Kidney (tissue), 14 donors: Measurements from ENCODE around the gene ATE1. TPM values are rescaled to one million over a fixed set of nuclear protein-coding genes. Genes with fewer than 3 reads are reported as not detected.
A peak's percentile ranks its signal among the peaks of the same experiment; 100 is the strongest.
"Not testable (repeated sequence)": the region's sequence is repeated elsewhere in the genome, so short reads cannot be mapped to it uniquely, and the experiment has no call there.

Experiments used
- DNase-seq, 5 donors: peaks; one replicate each; pipeline ENCODE4 v3.0.0-alpha.2; 2013 to 2020
- FAIRE-seq: peaks from 2 replicates; lab custom pipeline; 2012; peaks lifted over from hg19 to GRCh38; lab: Jason Lieb, UNC
- H3K27ac ChIP-seq, 2 donors: one replicate each; pipeline ENCODE4 v1.7.0; 2013; ENCODE audit warnings: low read depth in 2 of 2, low read length in 2 of 2, inconsistent platforms in 1 of 2
- H3K27me3 ChIP-seq: one replicate; pipeline ENCODE4 v1.7.1; 2013; ENCODE audit warnings: low read length, inconsistent platforms; ENCODE audit not compliant: control insufficient read depth, insufficient read depth
- H3K36me3 ChIP-seq, 3 donors: one replicate each; pipeline versions ENCODE4 v1.7.0 to v1.7.1; 2013; ENCODE audit warnings: low read length in 3 of 3, control low read depth in 1 of 3, inconsistent platforms in 1 of 3; ENCODE audit not compliant: insufficient read depth in 3 of 3, control insufficient read depth in 2 of 3
- H3K4me1 ChIP-seq, 3 donors: one replicate each; pipeline versions ENCODE4 v1.7.0 to v1.7.1; 2013; ENCODE audit warnings: low read length in 3 of 3, inconsistent platforms in 1 of 3, low read depth in 1 of 3; ENCODE audit not compliant: control insufficient read depth in 2 of 3, insufficient read depth in 2 of 3
- H3K4me3 ChIP-seq, 3 donors: one replicate each; pipeline versions ENCODE4 v1.7.0 to v1.8.1; 2013; ENCODE audit warnings: low read length in 3 of 3, control low read depth in 1 of 3, inconsistent platforms in 1 of 3
- H3K9ac ChIP-seq, 3 donors: one replicate each; pipeline versions ENCODE4 v1.7.0 to v1.7.1; 2013; ENCODE audit warnings: low read length in 3 of 3, control low read depth in 1 of 3, inconsistent platforms in 1 of 3
- H3K9me3 ChIP-seq, 3 donors: one replicate each; pipeline versions ENCODE4 v1.7.0 to v1.7.1; 2013; ENCODE audit warnings: low read length in 3 of 3, control low read depth in 1 of 3, inconsistent platforms in 1 of 3; ENCODE audit not compliant: control insufficient read depth in 2 of 3, insufficient read depth in 1 of 3
- CTCF ChIP-seq: IDR thresholded peaks from 3 replicates; pipeline ENCODE4 v1.5.1; 2012; ENCODE audit warnings: mild to moderate bottlenecking, moderate library complexity, borderline replicate concordance; ENCODE audit not compliant: insufficient read depth; ENCODE audit errors: extremely low read depth
- intact Hi-C: fragments of 100-400 bp; cut with DNase I; formaldehyde crosslinking; loops from one replicate; pipeline ENCODE4 v1.11.1; 2022
- polyA plus RNA-seq: library from polyadenylated mRNA; stranded (reverse); fragments of 350-450 nt; fragmentation: Illumina TruSeq; extraction: RNeasy Lipid Tissue Mini Kit (QIAGEN cat#74804); gene quantifications from one replicate; pipeline ENCODE4 v1.2.3, GENCODE V29; 2014; ENCODE audit warnings: low read depth, low replicate concordance; ENCODE audit not compliant: insufficient read depth
- total RNA-seq: library from RNA; stranded (reverse); fragmentation: NEBNext Ultra II Directional; extraction: Animal tissue kit (Norgen Biotek cat#: 25700); gene quantifications from one replicate; pipeline ENCODE4 v1.2.1, GENCODE V29; 2021
- donor health status: control.
- donor health status: control.
- donor health status: control.
- donor health status: control.
- donor health status: control.
- donor health status: DM: yes; HTN: yes; CAD: no.
- donor health status: Normal renal cell carcinoma (clear cell type).

ATE1 gene
- total and polyA plus RNA-seq, 2 donors from 2014 or later = 9.8 to 31.0 TPM

GRCh38 chr10:121975295-121976086, 47.7 kb upstream of the ATE1 start:
- TF ChIP-seq CTCF = no peak
- H3K4me1 ChIP-seq = peaks cover 0 to 10% (median 0%) of the 10 kb centered on the region in 3 donors
- no peak for FAIRE-seq
- H3K4me3 ChIP-seq = peak overlapping the region; percentile 44 to 73 (median 68)
- H3K9ac ChIP-seq = peak overlapping the region in 1 of 3 donors; percentile 79
- peaks cover 0 to 3% (median 0%) of the 10 kb centered on the region in 3 donors for H3K36me3 ChIP-seq
- H3K9me3 ChIP-seq = no peaks in the 10 kb centered on the region
- peak overlapping the region; percentile 90 to 93 for H3K27ac ChIP-seq
- DNase-seq = peak in 2 of 5 donors; percentile 76 to 87
- intact Hi-C loops = no loop called here
- H3K27me3 ChIP-seq = no peaks in the 10 kb centered on the region

DNA sequence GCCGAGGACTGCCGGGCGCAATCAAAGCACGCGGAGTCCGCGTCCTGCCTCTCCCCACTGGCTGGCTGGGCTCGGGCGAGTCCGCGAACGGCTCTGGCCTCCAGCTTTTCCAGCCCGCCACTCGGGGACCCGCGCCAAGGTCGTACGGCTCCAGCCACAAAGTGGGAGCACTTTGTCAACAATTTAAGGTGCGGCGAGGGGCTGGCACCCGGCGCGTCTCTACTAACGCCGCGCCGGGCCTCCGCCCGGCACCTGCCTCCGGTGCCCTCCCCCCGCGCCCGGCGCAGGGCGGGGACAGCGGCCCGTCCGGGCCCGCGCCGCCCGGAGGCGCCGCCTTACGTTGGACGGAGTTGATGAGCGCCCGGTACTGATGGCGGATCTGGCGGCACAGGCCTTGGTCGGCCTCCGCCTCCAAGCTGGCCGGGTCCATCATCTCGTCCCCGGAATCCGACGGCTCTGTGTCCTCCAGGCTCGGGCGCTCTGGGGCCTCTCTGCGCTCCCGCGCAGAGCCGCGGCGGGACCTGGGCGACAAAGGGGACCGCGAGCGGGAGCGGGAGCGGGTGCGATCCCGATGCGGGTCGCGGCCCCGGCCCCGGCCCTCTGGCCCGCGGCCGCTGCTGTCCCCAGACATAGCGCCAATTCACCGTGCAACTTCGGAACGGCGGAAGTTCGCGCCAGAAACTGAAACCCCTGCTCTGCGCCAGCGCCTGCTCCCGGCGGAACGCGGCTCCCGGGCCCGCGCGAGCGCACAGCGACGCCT, 46.9 kb upstream of the ATE1 start, which contains the start of gene NSMCE4A:
TSS of gene NSMCE4A (minus strand) at position 683 of the 760 bp plus-strand sequence. CDS start at position 631, 52 bp downstream.
- TF ChIP-seq CTCF = peak; percentile 60
- peaks cover 0 to 3% (median 0%) of the 10 kb centered on the region in 3 donors for H3K36me3 ChIP-seq
- peak within 1 kb of the TSS; percentile 42 to 79 (median 71) for H3K9ac ChIP-seq
- H3K9me3 ChIP-seq = no peaks in the 10 kb centered on the region
- no peaks in the 10 kb centered on the region for H3K27me3 ChIP-seq
- peak; percentile 77 to 92 (median 88) for DNase-seq
- no peak for FAIRE-seq
- intact Hi-C loops = no loop called here
- H3K27ac ChIP-seq = peak within 1 kb of the TSS; percentile 90 to 93
- peaks cover 0 to 10% (median 0%) of the 10 kb centered on the region in 3 donors for H3K4me1 ChIP-seq
- H3K4me3 ChIP-seq = peak within 1 kb of the TSS; percentile 62 to 73 (median 71)

DNA sequence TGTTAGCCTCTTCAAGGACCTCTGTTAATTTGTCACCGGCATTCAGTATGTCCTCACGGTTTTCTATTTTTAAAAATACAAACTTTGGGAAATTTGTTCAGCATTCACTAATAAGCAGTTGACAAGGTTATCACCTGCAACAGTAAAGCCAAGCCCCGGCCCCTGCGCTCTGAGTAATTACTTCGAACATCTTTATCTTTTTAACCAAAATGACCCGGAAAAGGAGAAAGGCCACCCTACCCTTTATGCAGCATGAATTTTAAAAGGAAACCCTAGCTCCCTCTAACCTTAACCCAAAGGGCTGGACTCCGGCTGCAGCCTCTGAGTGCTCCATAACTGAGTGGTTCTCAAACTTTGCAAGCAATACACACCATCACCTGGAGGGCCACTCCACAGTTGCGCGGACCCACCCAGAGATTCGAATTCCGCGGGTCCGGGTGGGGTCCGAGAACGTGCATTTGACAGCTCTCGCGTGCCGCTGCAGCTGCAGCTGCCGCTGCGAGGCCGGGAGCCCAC, 46.2 kb upstream of the ATE1 start:
- intact Hi-C loops = no loop called here
- Histone ChIP-seq H3K27me3 (no peaks in the 10 kb centered on the region), H3K9ac (peak overlapping the region; percentile 42 to 51 (median 49)), H3K4me1 (peaks cover 0 to 10% (median 0%) of the 10 kb centered on the region in 3 donors), H3K4me3 (peak overlapping the region; percentile 62 to 73 (median 71)), H3K27ac (peak overlapping the region; percentile 90 to 93), H3K36me3 (peaks cover 0 to 3% (median 0%) of the 10 kb centered on the region in 3 donors), H3K9me3 (no peaks in the 10 kb centered on the region)
- FAIRE-seq = no peak
- no peak for TF ChIP-seq CTCF
- no peak for DNase-seq

- peaks cover 8 to 27% (median 10%) of the 10 kb centered on the region in 3 donors for H3K36me3 ChIP-seq
- H3K4me3 ChIP-seq, H3K4me1 ChIP-seq, H3K27ac ChIP-seq, H3K27me3 ChIP-seq, intact Hi-C loops, DNase-seq, H3K9me3 ChIP-seq, H3K9ac ChIP-seq, FAIRE-seq: not testable (repeated sequence)
Measured at GRCh38 chr10:121969086-121969485, 41.3 kb upstream of the ATE1 start.
